ENCODE results near the gene ASB12.
"Not testable (repeated sequence)": the region's sequence is repeated elsewhere in the genome, so short reads cannot be mapped to it uniquely, and the experiment has no call there.

ASB12 gene, protein sequence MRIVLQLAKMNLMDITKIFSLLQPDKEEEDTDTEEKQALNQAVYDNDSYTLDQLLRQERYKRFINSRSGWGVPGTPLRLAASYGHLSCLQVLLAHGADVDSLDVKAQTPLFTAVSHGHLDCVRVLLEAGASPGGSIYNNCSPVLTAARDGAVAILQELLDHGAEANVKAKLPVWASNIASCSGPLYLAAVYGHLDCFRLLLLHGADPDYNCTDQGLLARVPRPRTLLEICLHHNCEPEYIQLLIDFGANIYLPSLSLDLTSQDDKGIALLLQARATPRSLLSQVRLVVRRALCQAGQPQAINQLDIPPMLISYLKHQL

GRCh38 chrX:64230123-64230970, at the start of gene ASB12:
Gene ASB12, minus strand, starts transcription at chrX:64230607. Its CDS starts 4,957 bp downstream, at chrX:64225650.
- no peak for DNase-seq (ENCODE audit: low spot score)

- DNase-seq (ENCODE audit: low spot score) = peak; percentile 25
Observed at GRCh38 chrX:64265265-64265664, 34.9 kb upstream of the ASB12 start.

- DNase-seq (ENCODE audit: low spot score) = peak; percentile 4
Observed at GRCh38 chrX:64229154-64229553, 1.3 kb downstream of the ASB12 start.

GRCh38 chrX:64218023-64218422, 12.4 kb downstream of the ASB12 start:
- no peak for DNase-seq (ENCODE audit: low spot score)

- not testable (repeated sequence) for DNase-seq (ENCODE audit: low spot score)
Observed at GRCh38 chrX:64213989-64214388, 16.4 kb downstream of the ASB12 start.

DNA sequence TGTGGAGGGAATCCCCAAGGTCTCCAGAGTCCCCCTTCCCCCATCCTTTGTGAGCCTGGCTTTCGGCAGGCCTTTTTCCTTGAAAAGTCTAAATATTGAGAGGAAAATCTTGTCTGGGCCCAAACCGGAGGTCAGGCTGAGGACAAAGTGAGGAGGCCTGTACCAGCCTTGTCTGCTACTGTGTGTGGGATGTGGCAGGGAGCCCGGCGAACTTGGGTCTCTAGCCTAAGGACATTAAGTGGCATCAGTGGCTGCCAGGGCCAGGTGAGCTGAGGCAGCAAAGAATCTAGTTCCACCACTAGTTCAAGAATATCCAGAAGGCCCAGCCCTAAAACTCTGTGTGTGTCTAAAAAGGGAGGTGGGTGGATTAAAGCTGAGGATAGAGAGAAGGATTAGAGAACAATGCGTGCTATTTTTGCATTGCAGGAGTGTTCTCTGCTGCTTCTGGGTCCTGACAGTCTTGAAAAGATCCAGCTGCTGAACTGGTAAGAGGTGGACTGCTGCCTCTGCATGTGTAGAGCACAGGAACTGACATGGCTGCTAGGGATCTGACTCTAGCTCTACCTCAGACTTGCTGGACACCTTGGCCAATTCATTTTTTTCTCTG, 23.7 kb downstream of the ASB12 start:
- DNase-seq (ENCODE audit: low spot score) = peak; percentile 1

GRCh38 chrX:64205735-64206501, 24.5 kb downstream of the ASB12 start:
- DNase-seq (ENCODE audit: low spot score) = peak; percentile 92

DNA sequence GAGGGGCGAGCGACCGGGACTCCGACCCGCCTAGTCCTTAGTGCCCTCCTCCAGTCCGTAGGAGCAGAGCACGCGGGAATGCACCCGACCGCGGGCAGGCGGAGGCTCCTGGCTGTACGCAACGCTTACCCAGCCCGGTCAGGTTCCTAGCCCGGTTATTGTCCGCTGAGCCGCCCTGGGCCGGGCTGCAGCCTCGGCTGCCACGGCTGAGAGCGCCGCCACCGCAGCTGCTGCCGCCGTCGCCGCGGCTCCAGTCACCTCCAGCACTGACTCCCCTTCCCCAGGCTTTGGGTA, 25.0 kb downstream of the ASB12 start, which contains the start of gene AMER1:
Gene AMER1 (minus strand): TSS at position 268 of the 294 bp plus-strand sequence. CDS start 12,422 bp downstream, outside the sequence.
- DNase-seq (ENCODE audit: low spot score) = no peak

DNA sequence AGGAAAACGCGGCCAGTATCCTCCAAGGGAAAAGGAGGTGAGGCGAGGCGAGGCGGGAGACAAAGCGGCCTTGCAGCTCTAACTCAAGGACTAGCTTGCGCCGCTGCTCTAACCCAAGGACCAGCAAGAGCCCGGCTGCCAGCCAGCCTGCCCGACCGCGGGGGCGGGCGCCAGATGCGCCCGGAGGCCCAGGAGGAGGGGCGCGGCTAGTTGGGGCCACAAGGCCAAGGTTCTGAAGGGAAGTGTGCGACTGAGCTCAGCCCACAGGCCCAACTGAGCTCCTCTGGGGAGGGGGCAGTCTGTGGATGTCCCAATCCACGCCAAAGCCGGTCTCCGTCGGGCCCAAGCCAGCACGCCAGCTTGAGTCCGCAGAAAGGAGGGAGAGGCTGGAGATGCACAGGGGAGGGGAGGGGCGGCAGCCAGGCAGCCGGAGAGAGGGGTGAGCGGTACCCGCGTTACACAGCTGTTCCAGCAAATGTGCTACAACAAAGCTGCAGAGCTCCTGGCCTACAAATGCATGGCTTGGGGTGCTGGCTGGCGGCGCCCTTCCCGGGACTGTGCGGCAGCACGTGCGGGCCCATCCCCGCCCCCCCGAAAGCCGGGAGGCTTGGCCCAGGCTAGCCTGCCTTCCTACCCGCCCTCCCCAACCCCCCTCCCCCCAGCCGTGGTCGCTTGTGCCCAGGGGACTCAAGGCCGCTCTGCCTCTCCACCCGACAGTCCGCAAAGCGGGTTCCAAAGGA, 25.5 kb downstream of the ASB12 start:
- peak; percentile 9 for DNase-seq (ENCODE audit: low spot score)

GRCh38 chrX:64204252-64204651, 26.2 kb downstream of the ASB12 start:
- DNase-seq (ENCODE audit: low spot score) = peak; percentile 12

GRCh38 chrX:64202808-64203325, 27.5 kb downstream of the ASB12 start:
- peak; percentile 13 for DNase-seq (ENCODE audit: low spot score)

DNA sequence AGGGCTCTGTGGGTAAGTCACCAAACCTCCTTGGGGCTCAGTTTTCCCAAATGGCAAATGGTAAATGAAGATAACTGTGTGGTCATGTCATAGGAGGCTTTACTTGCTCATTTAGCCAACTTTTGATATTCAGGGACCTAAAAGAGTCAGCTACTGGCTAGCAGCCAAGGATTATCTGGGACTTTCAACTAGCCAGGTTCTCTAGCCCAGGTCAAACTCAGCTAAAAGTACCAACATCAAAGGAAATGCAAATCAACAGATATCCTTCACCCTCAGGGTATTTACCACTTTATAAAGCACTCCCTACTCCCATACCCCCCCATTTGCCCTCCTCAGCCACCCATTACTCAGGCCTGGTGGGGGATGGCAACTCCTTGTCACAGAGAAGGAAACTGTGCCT, 32.4 kb downstream of the ASB12 start:
- no peak for DNase-seq (ENCODE audit: low spot score)

DNA sequence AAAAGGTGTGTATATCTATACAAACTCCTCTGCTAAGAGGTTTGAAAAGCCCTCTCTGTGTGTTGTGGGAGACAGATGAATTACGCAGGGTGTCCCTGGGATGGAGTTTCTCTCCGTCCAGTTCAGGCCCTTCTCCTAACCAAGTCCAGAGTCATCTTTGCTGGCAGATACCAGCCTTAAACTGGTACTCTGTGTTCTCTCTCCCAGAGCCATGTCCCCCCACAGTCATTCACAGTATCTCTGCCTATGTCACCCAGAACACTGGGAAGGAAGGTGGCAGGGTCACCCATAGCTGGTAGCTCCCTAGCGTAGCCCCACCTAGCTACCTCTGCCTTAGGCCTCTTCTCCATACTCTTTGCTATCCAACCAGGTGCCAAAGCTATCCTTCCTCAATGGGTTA, 33.8 kb downstream of the ASB12 start:
- no peak for DNase-seq (ENCODE audit: low spot score)

GRCh38 chrX:64195862-64196261, 34.5 kb downstream of the ASB12 start:
- no peak for DNase-seq (ENCODE audit: low spot score)

DNA sequence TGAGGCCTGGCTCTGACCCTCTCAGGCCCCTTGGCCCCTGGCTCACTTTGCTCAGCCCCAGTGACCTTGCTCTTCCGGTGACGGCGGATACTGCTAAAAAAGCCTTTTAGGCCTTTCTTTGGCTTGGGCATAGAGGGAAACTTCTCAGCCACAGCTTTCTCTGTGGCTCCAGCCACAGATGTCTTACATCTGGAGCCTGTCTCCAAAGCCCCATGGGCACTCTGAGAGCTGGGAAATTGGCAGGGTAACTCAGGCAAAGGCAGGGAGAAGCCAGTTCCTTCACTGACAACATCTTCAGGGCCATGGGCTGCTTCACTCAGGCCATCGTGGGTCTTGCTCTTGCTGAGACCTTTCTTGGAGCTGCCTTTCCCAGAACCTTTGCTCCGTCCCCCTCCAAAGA, 37.7 kb downstream of the ASB12 start:
- no peak for DNase-seq (ENCODE audit: low spot score)

DNA sequence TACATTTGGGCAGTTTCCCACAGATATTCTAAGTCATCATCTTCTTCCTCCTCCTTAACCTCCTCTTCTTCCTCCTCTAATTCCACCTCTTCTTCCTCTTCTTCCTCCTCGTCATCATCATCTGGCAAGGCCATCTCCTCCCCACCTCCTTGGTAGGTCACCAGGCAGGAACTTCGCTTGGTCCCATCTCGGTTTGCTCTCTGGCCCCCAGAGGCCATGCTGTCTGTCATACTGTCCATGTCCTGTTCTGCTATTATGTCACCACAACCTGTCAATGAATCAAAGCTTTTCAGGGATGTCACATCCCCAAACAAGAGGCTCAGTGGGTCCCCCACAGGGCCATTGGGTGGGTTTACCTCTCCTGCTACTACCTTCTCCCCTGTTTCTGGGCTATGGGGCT, 38.4 kb downstream of the ASB12 start:
- DNase-seq (ENCODE audit: low spot score) = no peak

GRCh38 chrX:64191281-64192010, 39.0 kb downstream of the ASB12 start:
- DNase-seq (ENCODE audit: low spot score) = no peak

GRCh38 chrX:64190136-64190740, 40.2 kb downstream of the ASB12 start:
- DNase-seq (ENCODE audit: low spot score) = no peak

DNA sequence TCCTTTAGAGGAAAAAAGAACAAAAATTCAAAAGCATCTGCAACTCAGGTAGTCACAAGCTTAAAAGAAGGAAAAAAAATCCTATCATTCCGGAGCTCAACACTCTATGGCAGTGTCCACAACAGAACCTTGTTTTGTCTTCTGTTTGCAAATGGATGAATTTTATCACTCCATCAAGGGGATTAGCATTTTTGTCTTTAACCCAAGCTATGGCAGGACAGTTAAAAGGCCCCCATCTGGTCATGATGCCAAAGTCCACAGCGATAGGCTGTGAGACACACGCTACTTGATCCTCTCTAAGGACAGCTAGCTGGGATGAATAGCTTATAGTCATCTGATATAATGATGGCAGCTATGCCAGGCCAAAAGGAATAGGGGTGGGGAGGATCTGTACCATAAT, 41.5 kb downstream of the ASB12 start:
- no peak for DNase-seq (ENCODE audit: low spot score)

DNA sequence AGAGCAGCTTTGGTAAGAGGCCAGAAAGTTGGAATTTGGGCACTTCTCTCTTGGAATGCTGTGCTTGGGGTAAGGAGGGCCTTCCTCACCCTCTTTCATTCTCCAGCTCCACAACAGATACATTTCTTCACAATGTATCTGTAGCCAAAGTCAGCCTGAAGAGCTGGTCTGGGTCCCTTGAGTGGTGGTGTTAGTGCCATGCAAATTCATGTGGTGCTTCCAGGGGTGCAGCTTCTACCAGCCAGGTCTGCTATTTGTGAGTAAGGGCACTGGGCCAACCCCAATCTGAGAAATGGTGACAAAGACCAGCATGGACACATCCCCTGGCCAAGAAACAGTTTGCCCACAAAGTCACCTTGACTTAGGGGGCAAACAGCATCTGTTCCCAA, 42.7 kb downstream of the ASB12 start:
- DNase-seq (ENCODE audit: low spot score) = no peak
